SK-N-SH (cell line): ENCODE data around the gene LRRC51. TPM values are rescaled to one million over a fixed set of nuclear protein-coding genes. Genes with fewer than 3 reads are reported as not detected.

Experiments used
- CTCF ChIA-PET: fragments of 300-600, 350-600 bp; formaldehyde crosslinking; extraction: SDS; loops from one replicate; lab custom pipeline; 2021; lab: Yijun Ruan, JAX
- POLR2A ChIA-PET: fragments of 350-600 bp; sonication (Branson Sonifier 250); formaldehyde crosslinking; extraction: SDS; loops from one replicate; lab custom pipeline; 2020; ENCODE audit warnings: antibody characterized with exemption, inconsistent platforms; lab: Yijun Ruan, JAX
- DNase-seq: peaks from one replicate; pipeline ENCODE4 v3.0.0; 2012
- H2AFZ ChIP-seq: fragments of 200-600 bp; sonication (generic); 2 replicates; pipeline ENCODE4 v1.8.1; 2016; ENCODE audit warnings: antibody characterized with exemption, mild to moderate bottlenecking, low read depth
- H3F3A ChIP-seq: fragments of 200-600 bp; sonication (generic); replicated peaks from 2 replicates; pipeline ENCODE3; 2016; ENCODE audit warnings: antibody characterized with exemption, mild to moderate bottlenecking; ENCODE audit not compliant: insufficient read depth
- H3K27ac ChIP-seq, 2 experiments: fragments of 200-500 bp in 1 of 2; fragments of 200-600 bp in 1 of 2; sonication (Bioruptor generic) in 1 of 2; sonication (generic), shearing (Covaris generic) in 1 of 2; 2 replicates each; pipeline versions ENCODE4 v1.5.1 to v1.6.1; 2014 to 2016; ENCODE audit warnings: low read depth in 2 of 2, inconsistent platforms in 1 of 2, low read length in 1 of 2, mild to moderate bottlenecking in 1 of 2, mixed read lengths in 1 of 2
- H3K27me3 ChIP-seq: fragments of 200-600 bp; sonication (generic), shearing (Covaris generic); 2 replicates; pipeline ENCODE4 v1.6.1; 2016; ENCODE audit warnings: mixed run types; ENCODE audit not compliant: insufficient read depth
- H3K36me3 ChIP-seq, 2 experiments: fragments of 200-500 bp in 1 of 2; fragments of 200-600 bp in 1 of 2; sonication (Bioruptor generic) in 1 of 2; sonication (generic) in 1 of 2; replicated peaks in 1 of 2; 2 replicates each; pipeline versions ENCODE3 to v1.5.1; 2014 to 2016; ENCODE audit warnings: low read length in 1 of 2, mild to moderate bottlenecking in 1 of 2; ENCODE audit not compliant: insufficient read depth in 2 of 2, control insufficient read depth in 1 of 2
- H3K4me1 ChIP-seq, 2 experiments: fragments of 200-500 bp in 1 of 2; fragments of 200-600 bp in 1 of 2; sonication (Bioruptor generic) in 1 of 2; sonication (generic), shearing (Covaris generic) in 1 of 2; 2 replicates each; pipeline versions ENCODE4 v1.5.1 to v1.6.1; 2014 to 2016; ENCODE audit warnings: low read depth in 1 of 2, low read length in 1 of 2, mixed run types in 1 of 2; ENCODE audit not compliant: insufficient read depth in 2 of 2, control insufficient read depth in 1 of 2
- H3K4me2 ChIP-seq: fragments of 200-600 bp; sonication (generic), shearing (Covaris generic); 2 replicates; pipeline ENCODE4 v1.6.1; 2017; ENCODE audit warnings: mixed run types
- H3K4me3 ChIP-seq, 2 experiments: fragments of 200-500 bp in 1 of 2; fragments of 200-600 bp in 1 of 2; sonication (Bioruptor generic) in 1 of 2; sonication (generic), shearing (Covaris generic) in 1 of 2; 2 replicates each; pipeline versions ENCODE4 v1.5.1 to v1.8.1; 2014 to 2016; ENCODE audit warnings: low read depth in 2 of 2, inconsistent platforms in 1 of 2, low read length in 1 of 2, mild to moderate bottlenecking in 1 of 2, mixed read lengths in 1 of 2, moderate library complexity in 1 of 2
- H3K79me2 ChIP-seq: fragments of 200-600 bp; sonication (generic); 2 replicates; pipeline ENCODE4 v1.8.1; 2017; ENCODE audit warnings: mild to moderate bottlenecking; ENCODE audit not compliant: insufficient read depth
- H3K9ac ChIP-seq: fragments of 200-600 bp; sonication (generic); 2 replicates; pipeline ENCODE4 v1.6.1; 2017; ENCODE audit warnings: mixed run types
- H3K9me2 ChIP-seq: fragments of 200-600 bp; sonication (generic); 2 replicates; pipeline ENCODE4 v1.6.1; 2017; ENCODE audit warnings: mixed run types
- H3K9me3 ChIP-seq: fragments of 200-600 bp; sonication (generic); 2 replicates; pipeline ENCODE4 v1.6.1; 2017; ENCODE audit warnings: mixed run types, mild to moderate bottlenecking, moderate library complexity
- H4K20me1 ChIP-seq: fragments of 200-600 bp; sonication (generic); 2 replicates; pipeline ENCODE4 v1.6.1; 2017; ENCODE audit warnings: mild to moderate bottlenecking, mixed run types; ENCODE audit not compliant: insufficient read depth
- CHD2 ChIP-seq: fragments of 150-350 bp; IDR thresholded peaks from 2 replicates; pipeline ENCODE4 v1.6.1; 2018; ENCODE audit warnings: low read length; ENCODE audit not compliant: partially characterized antibody
- ELF1 ChIP-seq: IDR thresholded peaks from 2 replicates; pipeline ENCODE4 v1.4.0; 2012
- EP300 ChIP-seq, 2 experiments: IDR thresholded peaks; 2 replicates each; pipeline versions ENCODE4 v1.4.0 to v1.6.1; 2012; ENCODE audit warnings: borderline replicate concordance in 1 of 2, low read depth in 1 of 2, low read length in 1 of 2
- FOXJ3 ChIP-seq: sonication (generic); formaldehyde crosslinking; IDR thresholded peaks from 2 replicates; pipeline ENCODE4 v1.5.1; 2020; ENCODE audit warnings: mild to moderate bottlenecking, missing genetic modification reagents
- FOXM1 ChIP-seq: IDR thresholded peaks from 2 replicates; pipeline ENCODE4 v1.4.0; 2012; ENCODE audit warnings: low read depth, mild to moderate bottlenecking
- GABPA ChIP-seq: IDR thresholded peaks from 2 replicates; pipeline ENCODE4 v1.4.0; 2012; ENCODE audit warnings: low read depth, mild to moderate bottlenecking
- IRF3 ChIP-seq: fragments of 150-350 bp; IDR thresholded peaks from 2 replicates; pipeline ENCODE4 v1.6.1; 2016; ENCODE audit warnings: mild to moderate bottlenecking, low read depth, low read length
- MEF2A ChIP-seq: IDR thresholded peaks from 2 replicates; pipeline ENCODE4 v1.4.0; 2012; ENCODE audit warnings: low read depth, borderline replicate concordance
- MXI1 ChIP-seq: IDR thresholded peaks from 2 replicates; pipeline ENCODE4 v1.6.1; 2012; ENCODE audit warnings: mild to moderate bottlenecking, low read depth, low read length, improper control_type of control experiment
- NRF1 ChIP-seq: IDR thresholded peaks from 2 replicates; pipeline ENCODE4 v1.6.1; 2012; ENCODE audit warnings: low read depth, mild to moderate bottlenecking, low read length
- POLR2AphosphoS5 ChIP-seq: IDR thresholded peaks from 2 replicates; pipeline ENCODE4 v1.6.1; 2012; ENCODE audit warnings: low read depth, low read length
- RFX5 ChIP-seq: IDR thresholded peaks from 2 replicates; pipeline ENCODE4 v1.6.1; 2012; ENCODE audit warnings: mild to moderate bottlenecking, improper control_type of control experiment, low read length
- SIN3A ChIP-seq: IDR thresholded peaks from 2 replicates; pipeline ENCODE4 v1.6.1; 2012; ENCODE audit warnings: low read depth, mild to moderate bottlenecking, low read length, moderate library complexity, borderline replicate concordance
- TAF1 ChIP-seq: IDR thresholded peaks from 2 replicates; pipeline ENCODE4 v1.6.1; 2012; ENCODE audit warnings: low read depth, mild to moderate bottlenecking, low read length, moderate library complexity, borderline replicate concordance
- TEAD4 ChIP-seq: IDR thresholded peaks from 2 replicates; pipeline ENCODE4 v1.4.0; 2012; ENCODE audit warnings: mild to moderate bottlenecking, borderline replicate concordance; ENCODE audit not compliant: insufficient read depth
- YY1 ChIP-seq: IDR thresholded peaks from 2 replicates; pipeline ENCODE4 v1.4.0; 2012; ENCODE audit warnings: low read depth, mild to moderate bottlenecking
- WGBS: methylation state at CpG from one replicate; pipeline ENCODE4 v1.1.6; 2017; ENCODE audit warnings: low lambda C conversion rate; 5-methylcytosine and 5-hydroxymethylcytosine counted together
- polyA plus RNA-seq, 3 experiments: library from polyadenylated mRNA; depleted of rRNA; stranded (reverse); fragments of >200 nt; gene quantifications; 2 replicates each; pipeline ENCODE4 v1.2.3, GENCODE V29; 2012
- TF ChIP-seq, protein P1 (sequence below): IDR thresholded peaks from 2 replicates; pipeline ENCODE4 v1.4.0; 2012; ENCODE audit warnings: low read depth
- TF ChIP-seq, protein P2 (sequence below): IDR thresholded peaks from 2 replicates; pipeline ENCODE4 v1.4.0; 2012; ENCODE audit warnings: low read depth, borderline replicate concordance
- TF ChIP-seq, protein P3 (sequence below): IDR thresholded peaks from 2 replicates; pipeline ENCODE4 v1.6.1; 2012; ENCODE audit warnings: mild to moderate bottlenecking, low read depth, low read length, moderate library complexity

LRRC51 gene, protein sequence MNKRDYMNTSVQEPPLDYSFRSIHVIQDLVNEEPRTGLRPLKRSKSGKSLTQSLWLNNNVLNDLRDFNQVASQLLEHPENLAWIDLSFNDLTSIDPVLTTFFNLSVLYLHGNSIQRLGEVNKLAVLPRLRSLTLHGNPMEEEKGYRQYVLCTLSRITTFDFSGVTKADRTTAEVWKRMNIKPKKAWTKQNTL
- polyA plus RNA-seq (2012; rRNA removed): 7.3 and 8.0 TPM in 2 replicates
- polyA plus RNA-seq (2012; cell fraction: cytosol; rRNA removed): 6.2 and 8.5 TPM in 2 replicates
- polyA plus RNA-seq (2012; cell fraction: nucleus; rRNA removed): 6.0 and 7.2 TPM in 2 replicates

DNA sequence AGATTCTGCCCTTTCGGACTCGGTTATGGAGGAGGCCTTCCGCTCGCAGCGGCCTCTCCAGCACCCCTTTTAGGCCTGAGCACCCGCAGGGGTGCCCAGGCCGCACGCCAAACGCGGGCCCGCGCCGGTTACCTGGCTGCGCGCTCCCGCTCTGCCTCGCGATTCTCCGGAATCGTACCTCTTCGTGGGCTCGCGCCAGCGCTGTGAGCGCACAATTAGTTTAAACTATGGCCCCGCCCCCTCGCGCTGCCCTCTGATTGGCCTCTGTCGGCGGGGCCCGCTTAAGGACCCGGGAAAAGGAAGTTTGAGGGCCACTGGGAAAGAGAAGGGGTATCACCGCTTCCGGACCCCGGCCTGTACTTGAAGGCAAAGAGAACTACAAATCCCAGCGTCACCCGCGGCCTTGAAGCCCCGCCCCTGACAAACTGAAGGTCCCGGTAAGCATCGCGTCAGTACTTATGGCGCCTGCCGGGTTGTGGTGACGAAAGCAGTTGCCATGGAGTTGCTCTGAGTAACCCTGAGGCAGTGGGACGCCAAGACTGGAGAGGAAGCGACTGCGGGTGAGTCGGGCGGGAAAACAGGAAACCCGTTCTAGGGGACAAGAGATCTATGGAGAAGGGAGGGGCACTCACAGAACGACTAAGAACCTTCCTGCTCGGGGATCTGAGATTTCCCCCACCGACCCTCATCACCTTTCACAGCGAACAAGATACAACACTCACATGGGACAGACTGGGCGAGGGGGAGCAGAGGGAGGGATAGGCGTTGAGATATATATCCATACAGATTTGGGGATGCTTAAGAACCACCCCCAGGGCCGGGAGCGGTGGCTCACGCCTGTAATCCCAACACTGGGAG is at the start of gene LRRC51, which contains the start of gene NUMA1:
LRRC51 (plus strand) TSS at position 525 of the 858 bp plus-strand sequence. CDS start 8,234 bp downstream, outside the sequence.
NUMA1 (minus strand) TSS at position 217 of the 858 bp plus-strand sequence. CDS start 44,599 bp downstream, outside the sequence.
- H3F3A ChIP-seq: no peaks in the 10 kb centered on the region
- H3K4me2 ChIP-seq: peak within 1 kb of the TSS; percentile 79
- H3K4me3 ChIP-seq: peak within 1 kb of the TSS; percentile 70 to 78
- CTCF ChIA-PET: interaction anchor here (1.4 to 7.8 kb wide), 4 partner anchors 17 to 350 kb away, joined by 3 to 99 read pairs (median 5); no protein-coding TSS in a partner anchor
- H3K36me3 ChIP-seq: no peaks in the 10 kb centered on the region
- H3K9ac ChIP-seq: peak within 1 kb of the TSS; percentile 78
- H4K20me1 ChIP-seq: no peaks in the 10 kb centered on the region
- under 1% methylated on average over 52 of the region's 60 CpGs for WGBS
- TF ChIP-seq GABPA: peak; percentile 89
- peak; percentile 82; the same call in 1 of the 2 replicates for TF ChIP-seq YY1
- TF ChIP-seq ELF1: peak; percentile 96
- TF ChIP-seq EP300 (IDR thresholded peaks at IDR 0.05; ENCODE audit: borderline replicate concordance in 1 of 2, low read depth in 1 of 2, low read length in 1 of 2): no peak; a peak in 1 of 4 replicates
- TF ChIP-seq, protein P1, sequence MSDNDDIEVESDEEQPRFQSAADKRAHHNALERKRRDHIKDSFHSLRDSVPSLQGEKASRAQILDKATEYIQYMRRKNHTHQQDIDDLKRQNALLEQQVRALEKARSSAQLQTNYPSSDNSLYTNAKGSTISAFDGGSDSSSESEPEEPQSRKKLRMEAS: peak; percentile 69
- TF ChIP-seq FOXJ3 (CRISPR knock-in tag): no peak
- TF ChIP-seq RFX5: peak; percentile 99
- TF ChIP-seq MXI1: peak; percentile 95
- peak; percentile 64; the same call in 1 of the 2 replicates for TF ChIP-seq TAF1
- TF ChIP-seq CHD2: peak; percentile 96
- TF ChIP-seq FOXM1: peak; percentile 65
- TF ChIP-seq, protein P2, sequence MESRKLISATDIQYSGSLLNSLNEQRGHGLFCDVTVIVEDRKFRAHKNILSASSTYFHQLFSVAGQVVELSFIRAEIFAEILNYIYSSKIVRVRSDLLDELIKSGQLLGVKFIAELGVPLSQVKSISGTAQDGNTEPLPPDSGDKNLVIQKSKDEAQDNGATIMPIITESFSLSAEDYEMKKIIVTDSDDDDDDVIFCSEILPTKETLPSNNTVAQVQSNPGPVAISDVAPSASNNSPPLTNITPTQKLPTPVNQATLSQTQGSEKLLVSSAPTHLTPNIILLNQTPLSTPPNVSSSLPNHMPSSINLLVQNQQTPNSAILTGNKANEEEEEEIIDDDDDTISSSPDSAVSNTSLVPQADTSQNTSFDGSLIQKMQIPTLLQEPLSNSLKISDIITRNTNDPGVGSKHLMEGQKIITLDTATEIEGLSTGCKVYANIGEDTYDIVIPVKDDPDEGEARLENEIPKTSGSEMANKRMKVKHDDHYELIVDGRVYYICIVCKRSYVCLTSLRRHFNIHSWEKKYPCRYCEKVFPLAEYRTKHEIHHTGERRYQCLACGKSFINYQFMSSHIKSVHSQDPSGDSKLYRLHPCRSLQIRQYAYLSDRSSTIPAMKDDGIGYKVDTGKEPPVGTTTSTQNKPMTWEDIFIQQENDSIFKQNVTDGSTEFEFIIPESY: peak; percentile 86
- TF ChIP-seq, protein P3, sequence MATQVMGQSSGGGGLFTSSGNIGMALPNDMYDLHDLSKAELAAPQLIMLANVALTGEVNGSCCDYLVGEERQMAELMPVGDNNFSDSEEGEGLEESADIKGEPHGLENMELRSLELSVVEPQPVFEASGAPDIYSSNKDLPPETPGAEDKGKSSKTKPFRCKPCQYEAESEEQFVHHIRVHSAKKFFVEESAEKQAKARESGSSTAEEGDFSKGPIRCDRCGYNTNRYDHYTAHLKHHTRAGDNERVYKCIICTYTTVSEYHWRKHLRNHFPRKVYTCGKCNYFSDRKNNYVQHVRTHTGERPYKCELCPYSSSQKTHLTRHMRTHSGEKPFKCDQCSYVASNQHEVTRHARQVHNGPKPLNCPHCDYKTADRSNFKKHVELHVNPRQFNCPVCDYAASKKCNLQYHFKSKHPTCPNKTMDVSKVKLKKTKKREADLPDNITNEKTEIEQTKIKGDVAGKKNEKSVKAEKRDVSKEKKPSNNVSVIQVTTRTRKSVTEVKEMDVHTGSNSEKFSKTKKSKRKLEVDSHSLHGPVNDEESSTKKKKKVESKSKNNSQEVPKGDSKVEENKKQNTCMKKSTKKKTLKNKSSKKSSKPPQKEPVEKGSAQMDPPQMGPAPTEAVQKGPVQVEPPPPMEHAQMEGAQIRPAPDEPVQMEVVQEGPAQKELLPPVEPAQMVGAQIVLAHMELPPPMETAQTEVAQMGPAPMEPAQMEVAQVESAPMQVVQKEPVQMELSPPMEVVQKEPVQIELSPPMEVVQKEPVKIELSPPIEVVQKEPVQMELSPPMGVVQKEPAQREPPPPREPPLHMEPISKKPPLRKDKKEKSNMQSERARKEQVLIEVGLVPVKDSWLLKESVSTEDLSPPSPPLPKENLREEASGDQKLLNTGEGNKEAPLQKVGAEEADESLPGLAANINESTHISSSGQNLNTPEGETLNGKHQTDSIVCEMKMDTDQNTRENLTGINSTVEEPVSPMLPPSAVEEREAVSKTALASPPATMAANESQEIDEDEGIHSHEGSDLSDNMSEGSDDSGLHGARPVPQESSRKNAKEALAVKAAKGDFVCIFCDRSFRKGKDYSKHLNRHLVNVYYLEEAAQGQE: no peak
- TF ChIP-seq IRF3: peak; percentile 27; the same call in 1 of the 2 replicates
- TF ChIP-seq NRF1: 0 out of 2 replicates have a peak, but pooled peaks have one; percentile 26
- TF ChIP-seq TEAD4: no peak
- no peak for TF ChIP-seq MEF2A
- TF ChIP-seq POLR2AphosphoS5: peak; percentile 36; the same call in 1 of the 2 replicates
- 0 out of 2 replicates have a peak, but pooled peaks have one; percentile 23 for TF ChIP-seq SIN3A
- H3K9me2 ChIP-seq: no peaks in the 10 kb centered on the region
- H3K27me3 ChIP-seq: no peaks in the 10 kb centered on the region
- DNase-seq: peak; percentile 92
- peak within 1 kb of the TSS; percentile 88 for H3K27ac ChIP-seq
- peaks cover 46% of the 10 kb centered on the region for H3K79me2 ChIP-seq
- no peaks in the 10 kb centered on the region for H3K9me3 ChIP-seq
- H3K4me1 ChIP-seq: peaks cover 8 to 20% of the 10 kb centered on the region in 2 experiments; a peak in 3 of 4 replicates
- POLR2A ChIA-PET: interaction anchor here (0.6 to 1.6 kb wide), 4 partner anchors 11 to 52 kb away, joined by 3 to 6 read pairs (median 3); no protein-coding TSS in a partner anchor
- H2AFZ ChIP-seq: peak within 1 kb of the TSS; percentile 88
